Activated CD8-positive, alpha-beta memory T cell treated with anti-CD3 and anti-CD28 coated beads, Interleukin-2, amount 50 U/mL, for 48 hours (primary cell): Measurements from ENCODE around the gene PPDPF.
A peak's percentile ranks its signal among the peaks of the same experiment; 100 is the strongest.
"Not testable (repeated sequence)": the region's sequence is repeated elsewhere in the genome, so short reads cannot be mapped to it uniquely, and the experiment has no call there.

Experiments
- DNase-seq: peaks from one replicate; pipeline ENCODE4 v3.0.0-alpha.2; 2020

PPDPF gene

DNA sequence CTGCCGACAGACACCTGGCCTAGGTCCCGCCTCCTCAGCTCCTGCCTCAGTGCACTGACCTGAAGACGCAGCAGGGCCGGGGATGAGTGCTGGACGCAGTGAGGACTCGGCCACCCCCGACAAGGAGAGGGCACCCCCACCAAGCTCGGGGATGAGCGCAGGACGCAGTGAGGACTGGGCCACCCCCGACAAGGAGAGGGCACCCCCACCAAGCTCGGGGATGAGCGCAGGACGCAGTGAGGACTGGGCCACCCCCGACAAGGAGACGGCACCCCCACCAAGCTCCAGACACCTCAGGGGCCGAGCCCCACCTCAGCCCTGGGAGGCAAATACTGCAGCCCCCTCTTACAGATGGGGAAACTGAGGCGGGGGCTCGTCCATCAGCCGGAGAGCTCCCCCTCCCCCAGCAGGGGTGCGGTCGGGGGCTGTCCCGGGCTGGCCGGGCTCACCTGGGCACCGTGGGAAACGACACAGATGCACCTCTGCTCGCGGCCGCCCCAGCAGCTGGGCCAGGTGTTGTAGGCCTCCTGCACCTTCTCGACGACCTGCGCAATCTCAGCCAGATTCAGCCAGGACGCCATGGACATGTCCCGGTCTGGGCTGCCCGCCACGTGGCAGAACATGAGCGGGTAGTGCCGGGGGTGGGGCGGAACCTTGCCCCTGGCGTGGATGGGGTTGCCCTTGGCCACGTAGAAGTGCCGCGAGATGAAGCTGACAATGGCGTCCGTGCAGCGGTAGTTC, 46.0 kb downstream of the PPDPF start:
- no peak for DNase-seq

DNA sequence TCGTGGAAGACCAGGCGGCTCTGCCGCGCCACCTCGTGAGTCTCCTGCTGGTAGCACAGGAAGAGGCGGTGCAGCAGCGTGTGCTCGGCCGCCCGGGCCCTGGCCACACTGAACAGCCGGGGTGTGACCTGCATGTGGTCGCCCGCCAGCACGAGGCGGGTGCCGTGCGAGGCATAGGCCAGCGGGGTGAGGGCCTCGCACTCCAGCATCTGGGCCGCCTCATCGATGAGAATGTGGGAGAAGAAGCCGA, 46.5 kb downstream of the PPDPF start:
- no peak for DNase-seq

DNA sequence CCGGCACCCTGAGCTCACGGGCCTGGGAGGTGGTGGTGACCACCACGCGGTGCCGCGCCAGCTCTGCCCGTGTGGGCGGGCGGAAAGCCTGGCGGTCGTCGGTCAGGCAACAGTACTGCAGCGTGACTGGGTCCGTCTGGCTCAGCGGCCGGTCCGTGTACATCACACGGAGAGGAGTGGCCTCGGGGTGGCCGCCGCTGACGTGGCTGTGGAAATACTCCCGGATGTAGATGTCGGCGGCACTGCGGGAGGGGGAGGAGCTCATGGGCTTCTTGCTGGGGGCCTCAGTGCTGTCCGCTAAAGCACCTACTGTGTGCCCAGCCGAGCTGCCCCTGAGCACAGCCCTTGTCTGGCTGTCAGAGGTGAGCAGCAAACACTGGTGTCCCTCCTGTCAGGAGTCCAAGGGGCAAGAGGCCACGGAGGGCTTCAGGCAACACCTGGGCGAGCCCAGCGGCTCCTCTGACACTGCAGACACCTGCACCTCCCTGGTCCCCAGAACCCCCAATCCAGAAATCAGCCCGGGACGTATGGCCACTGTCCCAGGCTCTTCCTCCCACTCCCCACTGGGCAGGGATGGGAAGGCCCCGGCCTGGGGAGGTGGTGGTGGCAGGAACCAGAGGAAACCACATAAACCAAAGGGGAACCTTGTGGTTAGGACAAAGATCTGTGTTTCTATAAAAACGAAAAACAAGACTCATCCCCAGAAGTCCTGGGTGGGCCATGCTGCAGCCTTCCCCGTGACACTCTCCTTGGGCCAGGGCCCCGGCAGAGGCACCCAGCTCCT, 47.0 kb downstream of the PPDPF start:
- DNase-seq, result peak; percentile 78

DNA sequence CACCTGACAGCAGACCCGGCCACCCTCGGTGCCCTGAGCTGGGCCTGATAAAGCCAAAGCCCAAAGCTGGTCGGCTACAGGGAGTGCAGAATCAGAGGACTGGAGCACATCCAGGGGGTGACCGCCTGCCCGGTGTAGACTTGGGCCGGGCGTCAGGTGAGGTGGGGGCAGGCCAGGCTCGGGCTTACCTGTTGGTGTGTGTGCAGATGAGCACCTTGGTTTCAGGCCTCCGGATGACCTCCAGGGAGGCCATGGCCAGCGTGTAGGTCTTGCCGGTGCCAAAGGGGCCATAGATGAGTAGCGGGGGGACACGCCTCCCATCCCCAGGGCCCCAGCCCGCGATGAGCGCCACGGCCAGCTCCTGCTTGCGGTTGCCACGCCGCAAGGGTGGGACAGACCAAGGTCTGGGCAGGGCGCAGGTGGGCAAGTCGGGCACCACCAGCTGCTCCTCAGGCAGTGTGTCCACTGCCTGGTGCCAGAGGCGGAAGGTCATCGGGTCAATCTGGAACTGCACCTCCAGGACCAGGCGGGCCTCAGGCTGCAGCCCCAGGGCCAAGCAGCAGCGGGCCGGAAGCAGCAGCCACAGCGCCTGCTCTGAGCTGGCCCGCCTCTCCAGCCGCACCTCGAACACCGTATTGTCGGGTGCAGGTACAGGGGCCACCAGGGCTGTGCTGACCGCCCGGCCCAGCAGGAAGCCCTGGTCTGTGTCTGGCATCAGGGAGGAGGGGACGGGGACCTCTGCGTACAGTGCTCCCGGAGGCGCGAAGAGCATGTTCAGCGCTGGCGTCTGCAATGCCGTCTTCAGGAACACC, 47.8 kb downstream of the PPDPF start:
- DNase-seq, result no peak

DNA sequence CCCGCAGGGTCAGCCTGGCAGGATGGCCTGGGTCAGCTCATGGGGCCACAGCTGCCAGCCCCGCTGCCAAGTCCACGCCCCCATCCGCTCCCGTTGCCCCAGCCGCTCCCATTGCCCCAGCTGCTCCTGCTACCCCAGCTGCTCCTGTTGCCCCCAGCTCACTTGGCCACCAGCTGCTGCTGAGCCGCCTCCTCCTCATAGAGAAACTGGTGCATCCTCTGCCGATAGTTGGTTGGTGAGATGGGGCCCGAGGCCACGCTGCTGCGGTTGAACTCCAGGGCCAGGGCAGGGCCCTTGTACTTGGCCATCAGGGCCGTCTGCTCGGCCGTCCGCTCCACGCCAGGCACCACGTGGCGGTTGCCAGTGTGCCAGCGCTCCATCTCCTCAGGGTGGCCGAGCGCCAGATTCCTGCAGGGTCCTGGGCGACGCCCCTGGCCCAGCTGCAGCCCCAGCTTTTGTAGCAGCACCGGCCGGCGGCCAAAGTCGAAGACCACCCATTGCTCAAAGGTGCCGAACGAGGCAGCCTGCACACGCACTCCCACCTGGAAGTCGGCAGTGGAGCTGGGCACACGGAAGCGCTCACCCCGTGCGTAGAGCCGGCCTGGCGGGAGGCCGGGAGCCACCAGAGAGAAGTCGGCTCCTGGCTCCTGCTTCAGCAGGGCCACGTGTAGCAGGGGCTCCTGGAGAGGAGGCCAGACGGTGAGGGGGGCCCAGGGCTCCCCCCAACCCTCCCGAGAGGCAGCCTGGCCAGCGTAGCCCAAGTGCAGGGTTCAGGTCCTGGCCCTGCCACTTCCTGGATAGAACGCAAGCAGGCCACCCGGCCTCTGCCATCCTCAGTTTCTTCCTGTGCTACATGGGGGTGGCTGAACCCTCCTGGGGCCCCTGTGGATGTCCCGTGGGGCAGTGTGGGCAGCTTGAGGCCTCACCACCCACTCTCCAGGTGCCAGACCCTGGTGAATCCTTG, 48.7 kb downstream of the PPDPF start:
- DNase-seq, result no peak

DNA sequence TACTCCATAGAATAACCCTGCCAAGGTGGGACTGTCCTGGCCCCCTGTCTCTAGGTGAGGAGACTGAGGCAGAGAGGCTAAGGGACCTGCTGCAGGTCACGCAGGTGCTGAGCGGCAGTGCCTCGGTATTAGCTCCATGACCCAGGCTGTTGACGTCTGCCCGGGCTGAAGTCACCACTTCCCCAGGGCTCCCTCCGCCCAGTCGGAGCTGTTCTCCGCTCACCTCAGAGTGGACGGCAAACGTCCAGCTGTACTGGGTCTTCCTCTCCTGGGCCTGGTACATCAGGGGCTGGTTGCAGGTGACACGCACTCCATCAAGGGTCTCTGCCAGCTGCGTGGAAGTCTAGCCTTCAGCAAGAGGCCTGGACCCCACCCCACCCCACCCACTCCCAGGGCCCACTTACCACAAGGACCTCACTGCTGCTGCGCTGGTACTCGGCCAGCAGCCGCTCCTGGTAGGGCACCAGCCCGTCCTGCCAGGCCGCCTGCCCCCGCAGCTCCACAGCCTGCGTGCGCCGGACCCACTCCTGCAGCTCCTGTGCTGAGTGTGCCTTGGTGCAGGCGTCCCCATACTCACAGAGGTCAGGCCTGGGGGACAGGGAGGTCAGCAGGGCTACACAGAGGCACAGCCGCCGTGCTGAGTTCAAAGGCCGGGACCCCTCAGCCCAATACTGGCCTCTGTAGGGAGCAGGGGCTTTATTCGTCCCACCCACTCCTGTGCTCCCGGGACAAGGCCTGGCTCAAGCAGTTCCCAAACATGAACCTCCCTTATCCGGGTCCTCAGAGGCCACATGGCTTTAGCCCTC, 49.9 kb downstream of the PPDPF start:
- no peak for DNase-seq

DNA sequence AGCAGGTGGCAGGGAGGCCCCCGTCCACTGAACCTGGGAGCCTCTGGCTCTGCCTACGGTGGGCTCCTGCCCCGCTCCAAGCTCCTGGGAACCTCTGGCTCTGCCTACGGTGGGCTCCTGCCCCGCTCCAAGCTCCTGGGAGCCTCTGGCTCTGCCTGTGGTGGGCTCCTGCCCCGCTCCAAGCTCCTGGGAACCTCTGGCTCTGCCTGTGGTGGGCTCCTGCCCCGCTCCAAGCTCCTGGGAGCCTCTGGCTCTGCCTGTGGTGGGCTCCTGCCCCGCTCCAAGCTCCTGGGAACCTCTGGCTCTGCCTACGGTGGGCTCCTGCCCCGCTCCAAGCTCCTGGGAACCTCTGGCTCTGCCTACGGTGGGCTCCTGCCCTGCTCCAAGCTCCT, 50.5 kb downstream of the PPDPF start:
- not testable (repeated sequence) for DNase-seq
